Spinal cord (tissue), 10 donors: Measurements from ENCODE around the gene SRPK2. TPM values are rescaled to one million over a fixed set of nuclear protein-coding genes. Genes with fewer than 3 reads are reported as not detected.
"Not testable (repeated sequence)": the region's sequence is repeated elsewhere in the genome, so short reads cannot be mapped to it uniquely, and the experiment has no call there.

Experiments used
- DNase-seq, 6 donors: peaks; one replicate each; pipeline versions ENCODE4 v3.0.0 to v3.0.0-alpha.2; 2013 to 2015; ENCODE audit warnings: low spot score in 6 of 6, low read depth in 4 of 6
- H3K27ac ChIP-seq: one replicate; pipeline ENCODE4 v1.5.1; 2013; ENCODE audit warnings: low read depth, low read length, control low read depth
- H3K27me3 ChIP-seq: one replicate; pipeline ENCODE4 v1.6.1; 2013; ENCODE audit warnings: low read length; ENCODE audit not compliant: control insufficient read depth, insufficient read depth
- H3K36me3 ChIP-seq: one replicate; pipeline ENCODE4 v1.6.1; 2013; ENCODE audit warnings: low read length; ENCODE audit not compliant: control insufficient read depth, insufficient read depth
- H3K4me1 ChIP-seq: one replicate; pipeline ENCODE4 v1.6.1; 2013; ENCODE audit warnings: low read length; ENCODE audit not compliant: control insufficient read depth, insufficient read depth
- H3K4me3 ChIP-seq: one replicate; pipeline ENCODE4 v1.5.1; 2013; ENCODE audit warnings: low read depth, low read length, control low read depth
- H3K9me3 ChIP-seq: one replicate; pipeline ENCODE4 v1.6.1; 2013; ENCODE audit warnings: low read length; ENCODE audit not compliant: control insufficient read depth, insufficient read depth
- WGBS: methylation state at CpG from one replicate; pipeline ENCODE4 v1.1.5; 2013; ENCODE audit warnings: missing lambda C conversion rate; ENCODE audit not compliant: insufficient coverage; 5-methylcytosine and 5-hydroxymethylcytosine counted together
- long read RNA-seq, 4 donors: transcript quantifications; one replicate each; lab custom pipeline, GENCODE V29; 2026
- polyA plus RNA-seq, 2 donors: library from polyadenylated mRNA; unstranded; fragments of 120-200 nt; gene quantifications; one replicate each; pipeline ENCODE4 v1.2.1, GENCODE V29; 2013; ENCODE audit not compliant: insufficient read length in 2 of 2
- total RNA-seq, 2 donors: library from RNA; depleted of rRNA in 1 of 2; stranded (reverse); fragments of 120-200 nt in 1 of 2; fragments of >200 nt in 1 of 2; gene quantifications; one replicate each; pipeline versions ENCODE4 v1.2.3 to v1.2.4, GENCODE V29; 2013 to 2014
- donor health status: healthy.

SRPK2 gene
- total RNA-seq (100 to 1,000 TPM in 1 of 2 donors, 10 to 100 TPM in 1; 79.8 to 252 TPM), polyA plus RNA-seq (100 to 1,000 TPM; 112 to 140 TPM)
- long read RNA-seq, donor 1, partial matches to known transcripts: 90 of 100 reads
- long read RNA-seq, donor 1, other reads (novel, unspliced or antisense): 0 of 100 reads
- long read RNA-seq, donor 2, partial matches to known transcripts: 15 of 17 reads
- long read RNA-seq, donor 2, other reads (novel, unspliced or antisense): 0 of 17 reads
- long read RNA-seq, donor 3, partial matches to known transcripts: 53 of 55 reads
- long read RNA-seq, donor 3, other reads (novel, unspliced or antisense): 0 of 55 reads
- long read RNA-seq, donor 4, partial matches to known transcripts: 32 of 33 reads
- long read RNA-seq, donor 4, other reads (novel, unspliced or antisense): 0 of 33 reads

DNA sequence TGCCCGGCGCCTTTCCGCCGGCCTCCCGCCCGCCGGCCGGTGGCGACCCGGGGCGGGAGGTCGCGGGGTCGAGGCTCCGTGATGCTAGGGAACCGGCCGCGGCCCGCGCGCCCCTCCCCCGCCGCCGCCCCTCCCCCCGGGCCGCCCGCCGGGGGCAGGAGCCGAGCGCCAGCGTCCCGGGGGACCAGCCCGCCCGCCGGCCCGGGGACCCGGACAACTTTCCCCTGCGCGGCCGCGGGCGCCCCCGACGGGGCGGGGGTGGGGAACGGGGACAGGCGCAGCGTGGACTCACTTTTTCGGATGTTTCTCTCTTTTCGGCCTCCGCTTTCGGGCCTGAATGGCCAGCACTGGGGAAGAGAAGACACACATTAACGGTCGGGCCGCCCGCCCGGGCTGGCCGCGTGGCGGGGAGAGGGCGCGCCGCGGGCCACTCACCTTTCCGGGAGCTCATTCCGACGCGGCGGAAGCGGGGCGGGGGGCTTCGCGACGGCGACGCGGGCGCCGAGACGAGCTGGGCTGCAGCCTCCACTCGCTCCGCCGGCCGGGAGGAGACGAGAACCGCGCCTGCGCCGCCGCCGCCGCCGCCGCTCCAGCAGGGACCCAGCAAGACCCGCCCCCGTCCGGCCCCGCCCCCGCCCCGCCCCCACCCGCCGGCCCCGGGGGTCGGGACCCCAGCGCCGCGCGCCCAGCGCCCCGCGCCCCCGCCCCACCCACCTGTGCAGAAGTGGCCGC, at the start of gene SRPK2:
TSS of gene SRPK2 (minus strand) at position 566 of the 732 bp plus-strand sequence.
- H3K9me3 ChIP-seq: no peaks in the 10 kb centered on the region
- H3K4me3 ChIP-seq: peak within 1 kb of the TSS; percentile 64
- WGBS: under 1% methylated on average over 94 of the region's 113 CpGs
- H3K27ac ChIP-seq: no peak within 1 kb of the TSS
- DNase-seq: peak; percentile 35 to 94 (median 66)
- no peaks in the 10 kb centered on the region for H3K27me3 ChIP-seq
- peaks cover 3% of the 10 kb centered on the region for H3K36me3 ChIP-seq
- H3K4me1 ChIP-seq: no peaks in the 10 kb centered on the region

DNA sequence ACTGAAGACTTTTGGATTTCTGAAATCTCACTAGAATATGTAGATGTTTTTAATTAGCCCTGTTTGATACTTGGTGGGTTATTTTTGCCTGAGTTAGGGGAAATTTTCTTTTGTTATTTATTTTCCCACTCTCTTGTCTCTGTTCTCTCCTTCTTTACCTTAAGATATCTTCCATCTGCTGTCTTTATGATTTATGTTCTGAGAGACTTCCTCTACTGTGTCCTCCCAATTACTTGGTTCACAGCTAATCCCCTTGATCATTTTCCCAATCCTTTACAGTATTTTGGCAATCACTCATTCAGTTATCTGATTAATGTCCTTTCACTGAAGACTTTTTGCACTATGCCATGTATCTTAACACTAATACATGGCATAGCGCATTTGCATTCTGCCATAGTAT, 49.5 kb upstream of the SRPK2 start:
- Histone ChIP-seq H3K4me3 (no peak overlapping the region), H3K27me3 (no peaks in the 10 kb centered on the region), H3K4me1 (no peaks in the 10 kb centered on the region), H3K27ac (no peak overlapping the region), H3K36me3 (no peaks in the 10 kb centered on the region), H3K9me3 (no peaks in the 10 kb centered on the region)
- no CpG with 5 or more reads among the region's 1 CpG for WGBS
- DNase-seq: no peak

DNA sequence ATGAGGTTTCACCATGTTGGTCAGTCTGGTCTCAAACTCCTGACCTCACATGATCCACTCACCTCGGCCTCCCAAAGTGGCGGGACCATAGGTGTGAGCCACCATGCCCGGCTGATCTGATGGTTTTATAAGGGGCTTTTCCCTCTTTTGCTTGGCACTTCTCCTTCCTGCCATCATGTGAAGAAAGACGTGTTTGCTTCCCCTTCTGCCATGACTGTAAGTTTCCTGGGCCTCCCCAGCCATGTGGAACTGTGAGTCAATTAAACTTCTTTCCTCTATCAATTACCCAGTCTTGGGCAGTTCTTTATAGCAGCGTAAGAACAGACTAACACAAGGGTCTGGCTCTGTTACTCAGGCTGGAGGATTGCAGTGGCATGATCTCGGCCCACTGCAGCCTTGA, 48.6 kb upstream of the SRPK2 start:
- H3K9me3 ChIP-seq, H3K4me1 ChIP-seq, H3K4me3 ChIP-seq, H3K27me3 ChIP-seq, DNase-seq, H3K36me3 ChIP-seq, H3K27ac ChIP-seq: not testable (repeated sequence)
- 89% methylated on average over 3 of the region's 6 CpGs for WGBS

DNA sequence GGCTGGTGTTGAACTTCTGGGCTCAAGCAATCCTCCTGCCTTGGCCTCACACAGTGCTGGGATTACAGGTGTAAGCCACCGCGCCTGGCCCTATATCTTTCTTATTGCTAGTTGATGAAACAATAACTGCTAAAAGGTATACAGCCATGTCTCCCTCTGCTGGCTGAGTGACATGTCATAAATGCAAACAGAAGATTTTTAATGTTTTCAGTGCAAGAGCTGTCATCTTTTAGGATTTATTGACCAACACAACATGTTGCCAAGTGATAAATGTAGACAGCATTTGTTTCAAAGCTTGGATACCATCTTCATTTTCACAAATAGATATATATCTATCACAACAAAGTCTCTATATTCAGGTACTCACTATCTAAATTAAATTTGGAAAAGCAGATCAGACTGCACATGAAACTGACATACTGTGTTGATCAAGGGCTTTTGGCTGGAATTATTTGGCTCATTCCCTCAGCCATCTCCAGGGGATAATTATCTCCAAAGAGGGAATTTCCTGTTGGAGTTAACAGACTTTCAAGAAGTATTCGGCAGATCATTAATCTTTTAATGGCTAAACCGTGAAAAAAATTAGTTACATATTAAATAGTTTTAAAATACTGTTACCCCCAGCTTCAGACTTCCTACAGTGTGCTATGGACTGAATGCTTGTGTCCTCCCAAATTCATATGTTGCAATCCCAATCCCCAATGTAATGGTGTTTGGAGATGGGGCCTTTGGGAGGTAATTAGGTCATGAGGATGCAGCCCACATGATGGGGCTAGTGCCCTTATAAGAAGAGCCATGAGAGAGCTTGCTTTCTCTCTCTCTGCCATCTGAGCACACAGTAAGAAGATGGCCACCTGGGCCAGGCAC, 41.3 kb upstream of the SRPK2 start:
- Histone ChIP-seq H3K36me3 (no peaks in the 10 kb centered on the region), H3K27me3 (no peaks in the 10 kb centered on the region), H3K9me3 (no peaks in the 10 kb centered on the region), H3K27ac (no peak overlapping the region), H3K4me3 (no peak overlapping the region), H3K4me1 (no peaks in the 10 kb centered on the region)
- WGBS: no CpG with 5 or more reads among the region's 4 CpGs
- DNase-seq: peak in 2 of 6 donors; percentile 54 to 62

DNA sequence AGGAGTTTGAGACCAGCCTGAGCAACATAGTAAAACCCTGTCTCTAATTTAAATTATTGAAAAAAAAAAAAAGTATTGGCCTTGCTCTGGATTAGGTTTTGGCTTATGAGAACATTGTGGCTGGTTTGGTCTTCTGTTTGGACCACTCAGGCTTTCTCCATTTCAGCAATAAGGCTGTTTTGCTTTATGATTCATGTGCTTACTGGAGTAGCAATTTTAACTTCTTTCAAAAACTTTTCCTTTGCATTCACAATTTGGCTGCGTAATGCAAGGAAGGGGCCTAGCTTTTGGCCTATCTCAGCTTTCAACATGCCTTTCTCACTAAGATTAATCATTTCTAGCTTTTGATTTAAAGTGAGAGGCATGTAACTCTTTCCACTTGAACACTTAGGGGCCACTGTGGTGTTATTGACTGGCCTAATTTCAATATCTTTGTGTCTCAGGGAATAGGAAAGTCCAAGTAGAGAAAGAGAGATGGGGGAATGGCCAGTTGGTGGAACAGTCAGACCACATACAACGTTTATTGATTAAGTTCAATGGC, 38.0 kb upstream of the SRPK2 start:
- Histone ChIP-seq H3K36me3 (no peaks in the 10 kb centered on the region), H3K27ac (no peak overlapping the region), H3K4me3 (no peak overlapping the region), H3K9me3 (no peaks in the 10 kb centered on the region), H3K27me3 (no peaks in the 10 kb centered on the region), H3K4me1 (no peaks in the 10 kb centered on the region)
- DNase-seq: no peak
- no CpG with 5 or more reads among the region's 2 CpGs for WGBS

DNA sequence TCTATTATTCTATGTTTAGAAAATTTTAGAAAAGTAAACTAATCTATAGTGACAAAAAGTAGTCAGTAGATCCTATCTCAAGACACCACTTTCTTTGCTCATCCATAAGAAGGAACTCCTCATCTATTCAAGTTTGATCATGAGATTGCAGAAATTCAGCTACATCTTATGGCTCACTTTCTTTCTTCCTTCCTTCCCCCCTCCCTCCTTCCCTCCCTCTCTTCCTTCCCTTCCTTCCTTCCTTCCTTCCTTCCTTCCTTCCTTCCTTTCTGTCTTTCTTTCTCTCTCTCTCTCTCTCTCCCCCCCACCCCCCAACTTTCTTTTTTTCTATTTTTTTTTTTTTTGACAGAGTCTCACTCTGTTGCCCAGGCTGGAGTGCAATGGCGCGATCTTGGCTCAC, 35.3 kb upstream of the SRPK2 start:
- 100% methylated on average over 2 of the region's 2 CpGs for WGBS
- H3K36me3 ChIP-seq: no peaks in the 10 kb centered on the region
- no peak for DNase-seq
- no peak overlapping the region for H3K4me3 ChIP-seq
- no peaks in the 10 kb centered on the region for H3K27me3 ChIP-seq
- H3K9me3 ChIP-seq: no peaks in the 10 kb centered on the region
- no peak overlapping the region for H3K27ac ChIP-seq
- no peaks in the 10 kb centered on the region for H3K4me1 ChIP-seq

DNA sequence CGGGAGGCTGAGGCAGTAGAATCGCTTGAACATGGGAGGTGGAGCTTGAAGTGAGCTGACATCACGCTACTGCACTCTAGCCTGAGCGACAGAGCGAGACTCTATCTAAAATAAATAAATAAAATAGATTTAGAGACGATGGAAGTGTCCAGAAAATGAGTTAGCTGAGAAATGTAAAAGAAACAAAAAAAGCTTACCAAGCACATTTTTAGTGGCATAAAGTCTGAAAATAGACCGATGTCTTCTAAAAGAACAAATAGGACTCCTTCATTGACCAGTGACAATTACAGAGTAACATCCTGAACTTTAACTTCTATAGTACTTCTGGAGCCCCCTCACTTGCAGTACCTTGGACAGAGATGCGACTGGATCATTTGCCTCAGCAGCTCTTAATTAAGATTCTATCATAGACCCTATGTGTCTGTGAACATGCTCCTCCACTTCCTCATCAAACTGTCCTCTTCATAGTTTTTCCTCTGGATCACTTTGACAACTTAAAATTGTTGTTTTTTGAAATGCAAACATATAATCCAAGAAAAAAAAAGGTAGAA, 25.2 kb upstream of the SRPK2 start:
- Histone ChIP-seq H3K9me3 (no peaks in the 10 kb centered on the region), H3K4me1 (no peaks in the 10 kb centered on the region), H3K4me3 (no peak overlapping the region), H3K27me3 (no peaks in the 10 kb centered on the region), H3K27ac (no peak overlapping the region), H3K36me3 (no peaks in the 10 kb centered on the region)
- no peak for DNase-seq
- WGBS: 75% methylated on average over 2 of the region's 8 CpGs

DNA sequence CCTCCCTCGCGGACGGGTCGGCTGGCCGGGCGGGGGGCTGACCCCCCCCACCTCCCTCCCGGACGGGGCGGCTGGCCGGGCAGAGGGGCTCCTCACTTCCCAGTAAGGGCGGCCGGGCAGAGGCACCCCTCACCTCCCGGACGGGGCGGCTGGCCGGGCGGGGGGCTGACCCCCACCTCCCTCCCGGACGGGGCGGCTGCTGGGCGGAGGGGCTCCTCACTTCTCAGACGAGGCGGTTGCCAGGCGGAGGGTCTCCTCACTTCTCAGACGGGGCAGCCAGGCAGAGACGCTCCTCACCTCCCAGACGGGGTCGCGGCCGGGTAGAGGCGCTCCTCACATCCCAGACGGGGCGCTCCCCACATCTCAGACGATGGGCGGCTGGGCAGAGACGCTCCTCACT, 22.1 kb upstream of the SRPK2 start:
- DNase-seq, H3K27ac ChIP-seq, H3K4me1 ChIP-seq, H3K36me3 ChIP-seq, H3K27me3 ChIP-seq, H3K9me3 ChIP-seq, H3K4me3 ChIP-seq: not testable (repeated sequence)
- WGBS: no CpG with 5 or more reads among the region's 36 CpGs

DNA sequence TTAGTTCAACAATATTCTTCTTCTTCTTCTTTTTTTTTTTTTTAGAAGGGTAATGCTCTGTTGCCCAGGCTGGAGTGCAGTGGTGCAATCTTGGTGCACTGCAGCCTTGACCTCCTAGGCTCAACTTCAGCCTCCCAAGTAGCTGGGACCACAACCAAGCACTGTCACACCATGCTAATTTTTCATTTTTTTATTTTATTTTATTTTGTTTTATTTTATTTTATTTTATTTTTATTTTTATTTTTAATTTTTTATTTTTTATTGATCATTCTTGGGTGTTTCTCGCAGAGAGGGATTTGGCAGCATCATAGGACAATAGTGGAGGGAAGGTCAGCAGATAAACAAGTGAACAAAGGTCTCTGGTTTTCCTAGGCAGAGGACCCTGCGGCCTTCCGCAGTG, 21.1 kb upstream of the SRPK2 start:
- DNase-seq, H3K4me1 ChIP-seq, H3K9me3 ChIP-seq, H3K4me3 ChIP-seq, H3K27me3 ChIP-seq, H3K27ac ChIP-seq, H3K36me3 ChIP-seq: not testable (repeated sequence)
- WGBS: no CpG with 5 or more reads among the region's 3 CpGs
